GM12875 (cell line): Measurements from ENCODE around the gene FKBP6.
"Not testable (repeated sequence)": the region's sequence is repeated elsewhere in the genome, so short reads cannot be mapped to it uniquely, and the experiment has no call there.

Experiments
- H3K4me3 ChIP-seq: one replicate; pipeline ENCODE4 v1.5.1; 2011; ENCODE audit warnings: low read depth, low read length, control low read depth
- CTCF ChIP-seq: IDR thresholded peaks from 2 replicates; pipeline ENCODE4 v1.5.1; 2011; ENCODE audit warnings: low read depth, mild to moderate bottlenecking, control low read depth, inconsistent platforms, low read length, moderate library complexity, borderline replicate concordance; ENCODE audit not compliant: insufficient read depth

The FKBP6 gene

GRCh38 chr7:73327922-73328321 lies at the start of gene FKBP6, which contains the start of gene TRIM50:
FKBP6 (plus strand) TSS chr7:73328161; CDS start chr7:73328429, 268 bp downstream.
TRIM50 (minus strand) TSS chr7:73328082; CDS start chr7:73324787, 3,295 bp downstream.
- H3K4me3 ChIP-seq = not testable (repeated sequence)

- not testable (repeated sequence) for H3K4me3 ChIP-seq
These were observed 30.7 kb upstream of the FKBP6 start for GRCh38 chr7:73297235-73297634.

GRCh38 chr7:73297706-73298105 lies 30.3 kb upstream of the FKBP6 start:
- H3K4me3 ChIP-seq = not testable (repeated sequence)

- H3K4me3 ChIP-seq = not testable (repeated sequence)
These were observed 28.1 kb upstream of the FKBP6 start for GRCh38 chr7:73299812-73300211.

GRCh38 chr7:73301108-73301507 lies 26.9 kb upstream of the FKBP6 start:
- H3K4me3 ChIP-seq = not testable (repeated sequence)

- H3K4me3 ChIP-seq = not testable (repeated sequence)
These were observed 25.1 kb upstream of the FKBP6 start for GRCh38 chr7:73302846-73303245.

- H3K4me3 ChIP-seq = no peak overlapping the region
- TF ChIP-seq CTCF = no peak
These were observed 24.4 kb upstream of the FKBP6 start for GRCh38 chr7:73303546-73303945.

GRCh38 chr7:73304071-73304470 lies 23.9 kb upstream of the FKBP6 start:
- TF ChIP-seq CTCF = no peak
- no peak overlapping the region for H3K4me3 ChIP-seq

GRCh38 chr7:73304612-73305387 lies 23.2 kb upstream of the FKBP6 start:
- not testable (repeated sequence) for H3K4me3 ChIP-seq

GRCh38 chr7:73307436-73307835 lies 20.5 kb upstream of the FKBP6 start:
- peak overlapping the region; percentile 78 for H3K4me3 ChIP-seq
- no peak for TF ChIP-seq CTCF

- no peak for TF ChIP-seq CTCF
- peak overlapping the region; percentile 78 for H3K4me3 ChIP-seq
These were observed 19.8 kb upstream of the FKBP6 start for GRCh38 chr7:73308074-73308664.
